K562 (cell line): ENCODE measurements around the gene MTPN. TPM values are rescaled to one million over a fixed set of nuclear protein-coding genes. Genes with fewer than 3 reads are reported as not detected.

Source experiments
- ATF1 ChIP-seq, 2 experiments: fragments of 450-650 bp in 1 of 2; IDR thresholded peaks; 2 replicates each; pipeline ENCODE4 v1.6.1; 2016; ENCODE audit warnings: missing compliant biosample characterization in 1 of 2, missing genetic modification characterization in 1 of 2
- CEBPG ChIP-seq, 3 experiments: fragments of 200-800 bp in 1 of 3; sonication (Bioruptor generic) in 1 of 3; sonication (generic) in 1 of 3; formaldehyde crosslinking in 1 of 3; IDR thresholded peaks in 2 of 3; conservative IDR thresholded peaks in 1 of 3; 2 replicates each; pipeline versions ENCODE4 v1.6.1 to v1.8.0; 2016 to 2022; ENCODE audit warnings: missing compliant biosample characterization in 2 of 3, missing genetic modification characterization in 2 of 3, mild to moderate bottlenecking in 1 of 3, missing genetic modification reagents in 1 of 3
- DACH1 ChIP-seq: fragments of 450-650 bp; IDR thresholded peaks from 2 replicates; pipeline ENCODE4 v1.6.1; 2018; ENCODE audit not compliant: partially characterized antibody
- ESRRB ChIP-seq: fragments of 250-450 bp; sonication (Bioruptor Pico); IDR thresholded peaks from 2 replicates; pipeline ENCODE4 v1.5.0; 2020; ENCODE audit warnings: mild to moderate bottlenecking, moderate library complexity, borderline replicate concordance
- FOXJ2 ChIP-seq: fragments of 200-800 bp; sonication (Bioruptor generic); IDR thresholded peaks from 2 replicates; pipeline ENCODE4 v1.6.1; 2016; ENCODE audit warnings: missing genetic modification characterization, missing compliant biosample characterization
- HDAC2 ChIP-seq: fragments of 450-650 bp; IDR thresholded peaks from 2 replicates; pipeline ENCODE4 v1.6.1; 2016; ENCODE audit warnings: mild to moderate bottlenecking
- KHSRP ChIP-seq: fragments of 450-650 bp; IDR thresholded peaks from 2 replicates; pipeline ENCODE4 v1.6.1; 2017
- MAFK ChIP-seq: IDR thresholded peaks from 2 replicates; pipeline ENCODE4 v1.6.1; 2011; ENCODE audit warnings: low read length, improper control_type of control experiment
- MXI1 ChIP-seq: IDR thresholded peaks from 2 replicates; pipeline ENCODE4 v1.6.1; 2011; ENCODE audit warnings: low read depth, mild to moderate bottlenecking, improper control_type of control experiment, low read length
- NCOR1 ChIP-seq: fragments of 450-650 bp; IDR thresholded peaks from 2 replicates; pipeline ENCODE4 v1.6.1; 2016; ENCODE audit warnings: mild to moderate bottlenecking, moderate library complexity
- RFX1 ChIP-seq: fragments of 450-650 bp; IDR thresholded peaks from 2 replicates; pipeline ENCODE4 v1.6.1; 2016; ENCODE audit warnings: mild to moderate bottlenecking, moderate library complexity
- TEAD1 ChIP-seq, 2 experiments: fragments of 450-650 bp in 1 of 2; sonication (generic) in 1 of 2; formaldehyde crosslinking; IDR thresholded peaks; 2 replicates each; pipeline versions ENCODE4 v1.4.0 to v1.8.0; 2020 to 2022; ENCODE audit warnings: mild to moderate bottlenecking in 2 of 2, missing genetic modification reagents in 1 of 2
- TEAD2 ChIP-seq: fragments of 450-650 bp; IDR thresholded peaks from 2 replicates; pipeline ENCODE4 v1.6.1; 2016; ENCODE audit warnings: missing genetic modification characterization, control low read depth, missing compliant biosample characterization
- TRIM24 ChIP-seq, 2 experiments: fragments of 450-650 bp; IDR thresholded peaks; 2 replicates each; pipeline ENCODE4 v1.6.1; 2016
- XRCC3 ChIP-seq: fragments of 450-650 bp; IDR thresholded peaks from 2 replicates; pipeline ENCODE4 v1.6.1; 2017; ENCODE audit warnings: mild to moderate bottlenecking, moderate library complexity
- ZNF764 ChIP-seq: fragments of 250-450 bp; sonication (Bioruptor Pico); IDR thresholded peaks from 2 replicates; pipeline ENCODE4 v1.4.0; 2020; ENCODE audit warnings: low read depth, mild to moderate bottlenecking, moderate library complexity
- polyA plus RNA-seq, 8 experiments: library from polyadenylated mRNA; depleted of rRNA in 4 of 8; stranded (reverse) in 5 of 8; unstranded in 3 of 8; fragments of >200 nt; fragmentation: Nextera tagmentation in 2 of 8; fragmentation: Illumina TruSeq in 1 of 8; extraction: Ambion mirVana in 2 of 8; extraction: Trizol in 1 of 8; gene quantifications; 2 replicates each; pipeline versions ENCODE4 v1.2.1 to v1.2.3, GENCODE V29; 2011 to 2014; ENCODE audit warnings: inconsistent platforms in 1 of 8, missing spikeins in 1 of 8
- total RNA-seq, 7 experiments: library from RNA; depleted of rRNA in 6 of 7; stranded (reverse); fragments of >200 nt in 6 of 7; fragmentation: Illumina TruSeq in 2 of 7; extraction: Trizol in 2 of 7; gene quantifications; 2 replicates each; pipeline versions ENCODE4 v1.2.1 to v1.2.3, GENCODE V29; 2011 to 2021; ENCODE audit warnings: low replicate concordance in 1 of 7

MTPN gene
- total and polyA plus RNA-seq, 9 of the 15 experiments (the other 6 are each of a cell fraction or from before 2014, with no cell fraction given), result 68.5 to 261 (median 156) TPM

- TF ChIP-seq ZNF764 (CRISPR knock-in tag) (no peak), TRIM24 (IDR thresholded peaks at IDR 0.05) (no peak), XRCC3 (no peak), ESRRB (CRISPR knock-in tag) (no peak), TEAD2 (tag) (no peak), KHSRP (no peak), MAFK (no peak), HDAC2 (no peak), CEBPG (CRISPR knock-in tag; IDR thresholded peaks at IDR 0.05) (no peak), CEBPG (tag; conservative IDR thresholded peaks at IDR 0.05 in 1 of 2, IDR thresholded peaks at IDR 0.05 in 1 of 2) (no peak), FOXJ2 (tag) (peak; percentile 95), MXI1 (no peak), DACH1 (no peak), NCOR1 (no peak), RFX1 (peak; percentile 64), TEAD1 (CRISPR knock-in tag; IDR thresholded peaks at IDR 0.05) (no peak), ATF1 (CRISPR knock-in tag; IDR thresholded peaks at IDR 0.05) (no peak), ATF1 (tag; IDR thresholded peaks at IDR 0.05) (no peak)
These were observed 92.5 kb downstream of the MTPN start (continued) for GRCh38 chr7:135884495-135885232.
